ENCODE data around the gene FARSB.
"Not testable (repeated sequence)": the region's sequence is repeated elsewhere in the genome, so short reads cannot be mapped to it uniquely, and the experiment has no call there.

Gene FARSB

GRCh38 chr2:222598611-222599010 lies 57.3 kb downstream of the FARSB start:
- DNase-seq (ENCODE audit: insufficient read length) (no peak), FAIRE-seq (no peak)
- TF ChIP-seq POLR2AphosphoS5 (IDR thresholded peaks at IDR 0.05; ENCODE audit: low read depth, low read length) (no peak), TAF1 (IDR thresholded peaks at IDR 0.05; ENCODE audit: borderline replicate concordance, low read depth, low read length) (no peak), POLR2A (IDR thresholded peaks at IDR 0.05; ENCODE audit: low read depth, low read length) (no peak)

GRCh38 chr2:222595581-222595980 lies 60.3 kb downstream of the FARSB start:
- no peak for FAIRE-seq
- no peak for DNase-seq (ENCODE audit: insufficient read length)
- TF ChIP-seq POLR2A (IDR thresholded peaks at IDR 0.05; ENCODE audit: low read depth, low read length) = no peak
- TF ChIP-seq POLR2AphosphoS5 (IDR thresholded peaks at IDR 0.05; ENCODE audit: low read depth, low read length) = no peak
- TF ChIP-seq TAF1 (IDR thresholded peaks at IDR 0.05; ENCODE audit: borderline replicate concordance, low read depth, low read length) = no peak

- no peak for TF ChIP-seq POLR2A (IDR thresholded peaks at IDR 0.05; ENCODE audit: low read depth, low read length)
- TF ChIP-seq TAF1 (IDR thresholded peaks at IDR 0.05; ENCODE audit: borderline replicate concordance, low read depth, low read length) = no peak
- no peak for TF ChIP-seq POLR2AphosphoS5 (IDR thresholded peaks at IDR 0.05; ENCODE audit: low read depth, low read length)
- DNase-seq (ENCODE audit: insufficient read length) (no peak), FAIRE-seq (peak; percentile 27)
These were observed 61.2 kb downstream of the FARSB start for GRCh38 chr2:222594679-222595078.

- TF ChIP-seq POLR2AphosphoS5 (IDR thresholded peaks at IDR 0.05; ENCODE audit: low read depth, low read length) = no peak
- no peak for TF ChIP-seq POLR2A (IDR thresholded peaks at IDR 0.05; ENCODE audit: low read depth, low read length)
- no peak for TF ChIP-seq TAF1 (IDR thresholded peaks at IDR 0.05; ENCODE audit: borderline replicate concordance, low read depth, low read length)
- DNase-seq (ENCODE audit: insufficient read length) = no peak
- no peak for FAIRE-seq
These were observed 63.7 kb downstream of the FARSB start for GRCh38 chr2:222592176-222592575.

GRCh38 chr2:222591661-222592060 lies 64.2 kb downstream of the FARSB start:
- FAIRE-seq = no peak
- no peak for DNase-seq (ENCODE audit: insufficient read length)
- TF ChIP-seq TAF1 (IDR thresholded peaks at IDR 0.05; ENCODE audit: borderline replicate concordance, low read depth, low read length) = no peak
- no peak for TF ChIP-seq POLR2AphosphoS5 (IDR thresholded peaks at IDR 0.05; ENCODE audit: low read depth, low read length)
- no peak for TF ChIP-seq POLR2A (IDR thresholded peaks at IDR 0.05; ENCODE audit: low read depth, low read length)

- DNase-seq (ENCODE audit: insufficient read length); FAIRE-seq: not testable (repeated sequence)
These were observed 71.3 kb downstream of the FARSB start for GRCh38 chr2:222584589-222584988.

- FAIRE-seq (no peak), DNase-seq (ENCODE audit: insufficient read length) (no peak)
- no peak for TF ChIP-seq POLR2A (IDR thresholded peaks at IDR 0.05; ENCODE audit: low read depth, low read length)
- TF ChIP-seq TAF1 (IDR thresholded peaks at IDR 0.05; ENCODE audit: borderline replicate concordance, low read depth, low read length) = no peak
- no peak for TF ChIP-seq POLR2AphosphoS5 (IDR thresholded peaks at IDR 0.05; ENCODE audit: low read depth, low read length)
These were observed 73.0 kb downstream of the FARSB start for GRCh38 chr2:222582928-222583327.

- DNase-seq (ENCODE audit: insufficient read length) = no peak
- no peak for FAIRE-seq
- TF ChIP-seq POLR2A (IDR thresholded peaks at IDR 0.05; ENCODE audit: low read depth, low read length) (no peak), POLR2AphosphoS5 (IDR thresholded peaks at IDR 0.05; ENCODE audit: low read depth, low read length) (no peak), TAF1 (IDR thresholded peaks at IDR 0.05; ENCODE audit: borderline replicate concordance, low read depth, low read length) (no peak)
These were observed 78.6 kb downstream of the FARSB start for GRCh38 chr2:222577341-222577740.

GRCh38 chr2:222576171-222577081 lies 79.5 kb downstream of the FARSB start:
- no peak for FAIRE-seq
- no peak for DNase-seq (ENCODE audit: insufficient read length)
- TF ChIP-seq POLR2AphosphoS5 (IDR thresholded peaks at IDR 0.05; ENCODE audit: low read depth, low read length) (no peak), TAF1 (IDR thresholded peaks at IDR 0.05; ENCODE audit: borderline replicate concordance, low read depth, low read length) (no peak), POLR2A (IDR thresholded peaks at IDR 0.05; ENCODE audit: low read depth, low read length) (no peak)

GRCh38 chr2:222575618-222576017 lies 80.3 kb downstream of the FARSB start:
- no peak for TF ChIP-seq POLR2A (IDR thresholded peaks at IDR 0.05; ENCODE audit: low read depth, low read length)
- no peak for TF ChIP-seq POLR2AphosphoS5 (IDR thresholded peaks at IDR 0.05; ENCODE audit: low read depth, low read length)
- TF ChIP-seq TAF1 (IDR thresholded peaks at IDR 0.05; ENCODE audit: borderline replicate concordance, low read depth, low read length) = no peak
- no peak for DNase-seq (ENCODE audit: insufficient read length)
- FAIRE-seq = no peak

GRCh38 chr2:222572751-222573174 lies 83.1 kb downstream of the FARSB start:
- TF ChIP-seq POLR2AphosphoS5 (IDR thresholded peaks at IDR 0.05; ENCODE audit: low read depth, low read length) (no peak), TAF1 (IDR thresholded peaks at IDR 0.05; ENCODE audit: borderline replicate concordance, low read depth, low read length) (no peak), POLR2A (IDR thresholded peaks at IDR 0.05; ENCODE audit: low read depth, low read length) (no peak)
- FAIRE-seq (no peak), DNase-seq (ENCODE audit: insufficient read length) (no peak)

GRCh38 chr2:222572264-222572721 lies 83.6 kb downstream of the FARSB start:
- DNase-seq (ENCODE audit: insufficient read length) (no peak), FAIRE-seq (no peak)
- no peak for TF ChIP-seq POLR2AphosphoS5 (IDR thresholded peaks at IDR 0.05; ENCODE audit: low read depth, low read length)
- no peak for TF ChIP-seq TAF1 (IDR thresholded peaks at IDR 0.05; ENCODE audit: borderline replicate concordance, low read depth, low read length)
- no peak for TF ChIP-seq POLR2A (IDR thresholded peaks at IDR 0.05; ENCODE audit: low read depth, low read length)
